ENCODE data around the gene ITGA11.
"Not testable (repeated sequence)": the region's sequence is repeated elsewhere in the genome, so short reads cannot be mapped to it uniquely, and the experiment has no call there.

The ITGA11 gene

GRCh38 chr15:68409736-68410370 lies 22.1 kb downstream of the ITGA11 start:
- DNase-seq, result no peak

GRCh38 chr15:68408971-68409370 lies 23.0 kb downstream of the ITGA11 start:
- no peak for DNase-seq

GRCh38 chr15:68407886-68408881 lies 23.8 kb downstream of the ITGA11 start:
- DNase-seq, result no peak

GRCh38 chr15:68407141-68407885 lies 24.6 kb downstream of the ITGA11 start:
- DNase-seq, result no peak

GRCh38 chr15:68405378-68406250 lies 26.3 kb downstream of the ITGA11 start:
- no peak for DNase-seq

- no peak for DNase-seq
Observed at GRCh38 chr15:68404056-68404798, 27.7 kb downstream of the ITGA11 start.

- no peak for DNase-seq
Observed at GRCh38 chr15:68403161-68403941, 28.6 kb downstream of the ITGA11 start.

GRCh38 chr15:68402432-68403160 lies 29.4 kb downstream of the ITGA11 start:
- no peak for DNase-seq

GRCh38 chr15:68401496-68402431 lies 30.2 kb downstream of the ITGA11 start:
- no peak for DNase-seq

- DNase-seq, result no peak
Observed at GRCh38 chr15:68400066-68400456, 31.9 kb downstream of the ITGA11 start.

GRCh38 chr15:68399096-68400065 lies 32.6 kb downstream of the ITGA11 start:
- DNase-seq, result no peak

- DNase-seq, result not testable (repeated sequence)
Observed at GRCh38 chr15:68397999-68398398, 34.0 kb downstream of the ITGA11 start.

- no peak for DNase-seq
Observed at GRCh38 chr15:68396068-68396467, 35.9 kb downstream of the ITGA11 start.

- no peak for DNase-seq
Observed at GRCh38 chr15:68391121-68391520, 40.8 kb downstream of the ITGA11 start.

- no peak for DNase-seq
Observed at GRCh38 chr15:68389936-68390817, 41.8 kb downstream of the ITGA11 start.
